Activated CD4-positive, alpha-beta T cell treated with anti-CD3 and anti-CD28 coated beads, Interleukin-2, amount 10 ng/mL, durations not matched to agents 24 days and 14 days (primary cell): ENCODE measurements around the gene CAPN11. TPM values are rescaled to one million over a fixed set of nuclear protein-coding genes. Genes with fewer than 3 reads are reported as not detected.
A peak's percentile ranks its signal among the peaks of the same experiment; 100 is the strongest.

Source experiments
- DNase-seq: peaks from one replicate; pipeline ENCODE4 v3.0.0; 2022
- H3K27ac Mint-ChIP-seq: one replicate; pipeline ENCODE4 v1.8.0; 2022; ENCODE audit warnings: mild to moderate bottlenecking, mixed read lengths
- H3K27me3 Mint-ChIP-seq: one replicate; pipeline ENCODE4 v1.8.0; 2022; ENCODE audit warnings: mixed read lengths
- H3K36me3 Mint-ChIP-seq: one replicate; pipeline ENCODE4 v1.8.0; 2022; ENCODE audit warnings: low read depth, mild to moderate bottlenecking, mixed read lengths
- H3K4me1 Mint-ChIP-seq: one replicate; pipeline ENCODE4 v1.8.0; 2021; ENCODE audit warnings: mixed read lengths
- H3K4me3 Mint-ChIP-seq: one replicate; pipeline ENCODE4 v1.8.0; 2022; ENCODE audit warnings: mild to moderate bottlenecking, moderate library complexity, mixed read lengths
- H3K9me3 Mint-ChIP-seq: one replicate; pipeline ENCODE4 v1.8.0; 2021; ENCODE audit warnings: mixed read lengths
- intact Hi-C: fragments of 100-400 bp; cut with micrococcal nuclease; formaldehyde crosslinking; loops from one replicate; pipeline ENCODE4 v1.15.1; 2023
- total RNA-seq: library from RNA; stranded (reverse); gene quantifications from 2 replicates; pipeline ENCODE4 v1.2.3, GENCODE V29; 2022

The CAPN11 gene
- total RNA-seq, 1 donor from 2014 or later: 0.28 TPM

- peaks cover 16% of the 10 kb centered on the region for H3K27me3 Mint-ChIP-seq
- intact Hi-C loops: no loop called here
- H3K27ac Mint-ChIP-seq: no peak overlapping the region
- no peaks in the 10 kb centered on the region for H3K36me3 Mint-ChIP-seq
- no peaks in the 10 kb centered on the region for H3K4me1 Mint-ChIP-seq
- no peaks in the 10 kb centered on the region for H3K9me3 Mint-ChIP-seq
- no peak overlapping the region for H3K4me3 Mint-ChIP-seq
- DNase-seq: no peak
Measured at GRCh38 chr6:44203955-44204354, 45.3 kb downstream of the CAPN11 start.

- no peak overlapping the region for H3K4me3 Mint-ChIP-seq
- no peaks in the 10 kb centered on the region for H3K9me3 Mint-ChIP-seq
- DNase-seq: no peak
- H3K27me3 Mint-ChIP-seq: peaks cover 20% of the 10 kb centered on the region
- no peaks in the 10 kb centered on the region for H3K36me3 Mint-ChIP-seq
- no peaks in the 10 kb centered on the region for H3K4me1 Mint-ChIP-seq
- H3K27ac Mint-ChIP-seq: no peak overlapping the region
- intact Hi-C loops: no loop called here
Measured at GRCh38 chr6:44207966-44208365, 49.3 kb downstream of the CAPN11 start.

DNA sequence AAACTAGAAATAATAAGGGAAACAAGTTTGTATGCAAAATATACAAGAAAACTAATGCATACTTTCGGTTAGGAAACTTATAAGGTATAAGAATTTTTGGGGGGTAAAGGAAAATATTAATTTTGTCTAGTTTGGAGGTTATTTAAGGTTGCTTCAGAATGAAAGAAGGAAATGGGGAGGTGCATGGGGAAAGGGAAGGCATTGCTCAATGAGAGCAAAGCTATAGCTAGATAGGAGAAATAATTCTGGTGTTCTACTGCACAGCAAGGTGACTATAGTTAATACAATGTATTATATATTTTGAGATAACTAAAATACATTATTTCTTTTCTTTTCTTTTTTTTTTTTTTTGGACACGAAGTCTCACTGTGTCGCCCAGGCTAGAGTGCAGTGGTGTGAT, 52.7 kb downstream of the CAPN11 start:
- Mint-ChIP-seq H3K27me3 (peaks cover 19% of the 10 kb centered on the region), H3K4me3 (no peak overlapping the region), H3K36me3 (no peaks in the 10 kb centered on the region), H3K27ac (no peak overlapping the region), H3K4me1 (no peaks in the 10 kb centered on the region), H3K9me3 (no peaks in the 10 kb centered on the region)
- intact Hi-C loops: no loop called here
- no peak for DNase-seq

GRCh38 chr6:44214307-44214706, 55.7 kb downstream of the CAPN11 start:
- no peak for DNase-seq
- Mint-ChIP-seq H3K27ac (no peak overlapping the region), H3K9me3 (no peaks in the 10 kb centered on the region), H3K36me3 (no peaks in the 10 kb centered on the region), H3K27me3 (peaks cover 24% of the 10 kb centered on the region), H3K4me1 (no peaks in the 10 kb centered on the region), H3K4me3 (no peak overlapping the region)
- intact Hi-C loops: no loop called here

DNA sequence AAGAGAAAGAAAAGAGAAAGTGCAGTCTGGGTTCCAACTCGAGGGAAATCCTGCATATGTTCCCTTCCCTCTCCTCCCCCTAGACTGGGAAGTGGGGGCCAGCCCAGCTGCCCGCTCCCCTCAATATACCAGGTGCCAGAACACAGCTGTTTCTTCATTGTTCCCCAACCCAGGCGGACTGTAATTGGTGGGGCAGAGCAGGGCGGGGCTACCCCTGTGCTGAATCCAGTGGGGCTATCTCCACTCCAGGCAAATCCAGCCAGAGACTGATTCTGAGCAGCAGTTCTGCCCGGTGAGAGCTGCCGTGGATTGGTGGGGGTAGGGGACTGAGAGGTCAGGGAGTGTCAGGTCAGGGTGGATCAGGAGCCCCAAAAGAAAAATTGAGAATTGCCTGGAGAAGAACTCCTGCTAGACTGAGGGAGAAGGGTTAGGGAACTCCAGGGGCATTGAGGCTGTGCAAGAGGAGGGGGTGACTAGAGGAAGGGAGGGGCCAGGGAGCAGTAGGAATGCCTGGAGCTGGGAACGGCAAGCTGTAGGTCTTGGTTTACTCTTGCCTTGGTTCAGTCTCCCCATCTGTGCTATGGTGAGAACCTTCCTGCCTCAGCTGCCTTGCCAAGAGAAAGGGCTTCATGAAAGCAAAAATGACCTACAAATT, 58.2 kb downstream of the CAPN11 start, which contains the start of gene MYMX:
Gene MYMX, plus strand, starts transcription at position 250 of the 655 bp plus-strand sequence. CDS start 546 bp downstream, outside the sequence.
- Mint-ChIP-seq H3K36me3 (no peaks in the 10 kb centered on the region), H3K27me3 (peaks cover 18% of the 10 kb centered on the region), H3K27ac (no peak within 1 kb of the TSS), H3K9me3 (no peaks in the 10 kb centered on the region), H3K4me3 (no peak within 1 kb of the TSS), H3K4me1 (peaks cover 9% of the 10 kb centered on the region)
- no peak for DNase-seq
- intact Hi-C loops: no loop called here

DNA sequence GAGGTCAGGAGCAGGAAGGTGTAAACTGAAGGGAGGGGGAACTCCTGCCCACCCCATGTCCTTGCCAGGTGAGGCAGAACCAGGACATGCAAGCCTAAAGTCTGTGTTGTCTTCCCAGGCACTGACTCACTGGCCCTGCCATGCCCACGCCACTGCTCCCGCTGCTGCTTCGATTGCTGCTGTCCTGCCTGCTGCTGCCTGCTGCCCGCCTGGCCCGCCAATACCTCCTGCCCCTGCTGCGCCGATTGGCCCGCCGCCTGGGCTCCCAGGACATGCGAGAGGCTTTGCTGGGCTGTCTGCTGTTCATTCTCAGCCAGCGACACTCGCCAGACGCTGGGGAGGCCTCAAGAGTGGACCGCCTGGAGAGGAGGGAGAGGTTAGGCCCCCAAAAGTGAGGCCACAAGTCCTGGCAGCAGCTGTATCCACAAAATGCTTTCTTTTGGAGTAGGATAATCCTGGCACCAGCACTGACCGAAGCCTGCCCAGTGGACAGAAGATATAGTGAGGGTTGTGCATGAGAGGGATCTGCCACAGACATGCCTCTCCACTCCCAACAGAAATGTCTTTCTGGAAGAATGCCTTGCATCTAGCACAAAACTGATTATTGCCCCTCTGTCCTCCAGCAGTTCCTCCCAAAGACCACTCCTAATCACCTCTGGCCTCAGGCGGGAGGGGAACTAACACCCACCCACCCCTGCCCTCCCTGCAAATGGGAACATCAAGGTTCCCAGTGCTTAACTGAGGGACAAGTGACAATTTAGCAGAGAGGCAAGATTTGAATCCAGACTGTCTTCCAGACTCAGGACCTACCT, 58.9 kb downstream of the CAPN11 start:
- Mint-ChIP-seq H3K27me3 (peaks cover 18% of the 10 kb centered on the region), H3K4me3 (no peak overlapping the region), H3K4me1 (peaks cover 16% of the 10 kb centered on the region), H3K36me3 (no peaks in the 10 kb centered on the region), H3K9me3 (no peaks in the 10 kb centered on the region), H3K27ac (no peak overlapping the region)
- DNase-seq: no peak
- intact Hi-C loops: no loop called here

GRCh38 chr6:44219053-44219814, 60.6 kb downstream of the CAPN11 start:
- peaks cover 26% of the 10 kb centered on the region for H3K4me1 Mint-ChIP-seq
- intact Hi-C loops: no loop called here
- no peaks in the 10 kb centered on the region for H3K9me3 Mint-ChIP-seq
- DNase-seq: peak; percentile 80
- no peak overlapping the region for H3K27ac Mint-ChIP-seq
- peaks cover 18% of the 10 kb centered on the region for H3K27me3 Mint-ChIP-seq
- H3K36me3 Mint-ChIP-seq: no peaks in the 10 kb centered on the region
- peak overlapping the region; percentile 59 for H3K4me3 Mint-ChIP-seq

DNA sequence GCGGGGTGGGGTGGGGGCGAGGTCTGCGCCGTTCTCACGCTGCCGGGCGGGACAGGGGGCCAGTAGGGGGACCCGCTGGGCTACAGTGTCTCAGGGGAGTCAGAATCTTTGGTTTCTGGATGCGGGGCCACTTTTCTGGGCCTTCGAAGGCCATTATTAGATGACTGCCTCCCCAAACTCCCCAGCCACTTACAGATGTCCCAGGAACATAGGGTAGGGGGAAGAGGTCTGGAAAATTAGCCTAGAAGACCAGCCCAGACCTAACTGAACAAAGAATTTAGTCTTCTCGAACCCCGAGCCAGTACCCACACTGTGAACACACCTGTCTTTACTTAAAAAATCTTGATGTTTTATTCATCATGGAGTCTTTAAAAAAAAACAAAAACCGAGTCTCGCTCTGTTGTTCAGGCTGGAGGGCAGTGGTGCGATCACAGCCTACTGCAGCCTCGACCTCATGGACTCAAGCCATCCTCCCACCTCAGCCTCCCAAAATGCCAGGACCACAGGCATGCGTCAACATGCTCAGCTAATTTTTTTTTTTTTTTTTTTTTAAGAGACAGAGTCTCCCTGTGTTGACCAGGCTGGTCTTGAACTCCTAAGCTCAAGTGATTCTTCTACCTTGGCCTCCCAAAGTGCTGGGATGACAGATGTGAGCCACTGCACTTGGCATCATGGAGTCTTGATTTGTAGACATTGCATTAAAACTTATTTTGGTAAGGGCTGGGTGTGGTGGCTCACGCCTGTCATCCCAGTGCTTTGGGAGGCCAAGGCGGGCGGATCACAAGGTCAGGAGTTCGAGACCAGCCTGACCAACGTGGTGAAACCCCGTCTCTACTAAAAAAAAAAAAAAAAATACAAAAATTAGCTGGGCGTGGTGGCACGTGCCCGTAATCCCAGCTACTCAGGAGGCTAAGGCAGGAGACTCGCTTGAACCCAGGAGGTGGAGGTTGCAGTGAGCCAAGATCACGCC, 61.5 kb downstream of the CAPN11 start:
- peaks cover 35% of the 10 kb centered on the region for H3K4me1 Mint-ChIP-seq
- intact Hi-C loops: loop anchor here (5.0 kb wide), 2 partner anchors 48 to 117 kb away; no protein-coding TSS in a partner anchor
- no peak overlapping the region for H3K27ac Mint-ChIP-seq
- H3K27me3 Mint-ChIP-seq: peaks cover 18% of the 10 kb centered on the region
- DNase-seq: no peak
- peaks cover 3% of the 10 kb centered on the region for H3K36me3 Mint-ChIP-seq
- no peaks in the 10 kb centered on the region for H3K9me3 Mint-ChIP-seq
- no peak overlapping the region for H3K4me3 Mint-ChIP-seq

DNA sequence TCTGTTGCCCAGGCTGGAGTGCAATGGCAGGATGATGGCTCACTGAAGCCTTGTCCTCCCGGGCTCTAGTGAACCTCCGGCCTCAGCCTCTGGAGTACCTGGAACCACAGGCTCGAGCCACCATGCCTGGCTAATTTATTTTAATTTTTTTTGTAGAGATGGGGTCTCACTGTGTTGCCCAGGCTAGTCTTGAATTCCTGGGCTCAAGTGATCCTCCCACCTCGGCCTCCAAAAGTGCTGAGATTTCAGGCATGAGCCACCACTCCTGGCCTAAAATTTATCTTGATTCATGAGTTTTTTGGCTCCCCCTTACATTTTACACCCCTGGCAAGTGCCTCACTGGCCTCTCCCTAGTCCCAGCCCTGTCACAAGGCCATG, 62.3 kb downstream of the CAPN11 start:
- intact Hi-C loops: loop anchor here (1.0 to 5.0 kb wide), 3 partner anchors 17 to 116 kb away; no protein-coding TSS in a partner anchor
- no peak overlapping the region for H3K4me3 Mint-ChIP-seq
- H3K27ac Mint-ChIP-seq: peak overlapping the region; percentile 42
- H3K9me3 Mint-ChIP-seq: no peaks in the 10 kb centered on the region
- H3K36me3 Mint-ChIP-seq: peaks cover 3% of the 10 kb centered on the region
- H3K4me1 Mint-ChIP-seq: peaks cover 38% of the 10 kb centered on the region
- no peak for DNase-seq
- peaks cover 18% of the 10 kb centered on the region for H3K27me3 Mint-ChIP-seq

DNA sequence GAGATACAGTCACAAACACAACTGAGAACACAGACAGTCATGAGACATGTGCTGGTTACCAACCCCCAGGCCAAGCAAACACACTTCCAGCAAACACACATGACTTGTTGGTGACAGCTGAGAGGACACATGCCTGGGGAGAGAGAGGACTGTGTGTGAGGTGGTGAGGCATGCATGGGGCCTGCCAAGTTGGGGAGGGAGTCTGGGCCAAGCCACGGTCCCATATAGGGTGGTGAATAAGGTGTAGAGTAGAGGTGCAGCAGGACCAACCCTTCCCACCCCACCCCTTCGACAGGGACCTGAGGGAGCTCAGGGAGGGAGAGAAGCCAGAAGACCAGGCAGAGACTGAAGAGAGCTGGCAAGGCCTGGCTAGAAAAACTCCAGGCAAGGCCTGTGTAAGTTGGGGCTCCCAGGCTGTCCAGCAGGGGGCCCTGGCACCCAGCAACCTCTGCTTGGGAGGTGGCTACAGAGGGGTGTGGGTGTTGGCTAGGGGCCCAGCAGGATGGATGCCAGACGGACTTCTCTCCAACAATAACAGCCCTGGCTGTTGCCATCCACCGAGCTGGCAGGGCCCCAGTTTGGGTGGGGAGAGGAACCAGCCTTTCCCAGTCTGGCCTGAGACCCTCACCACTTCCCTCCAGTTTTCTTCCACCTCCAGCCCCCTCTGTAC, 62.8 kb downstream of the CAPN11 start:
- peaks cover 18% of the 10 kb centered on the region for H3K27me3 Mint-ChIP-seq
- no peaks in the 10 kb centered on the region for H3K9me3 Mint-ChIP-seq
- no peak overlapping the region for H3K4me3 Mint-ChIP-seq
- DNase-seq: peak; percentile 93
- peak overlapping the region; percentile 42 for H3K27ac Mint-ChIP-seq
- intact Hi-C loops: loop anchor here (1.0 to 5.0 kb wide), 3 partner anchors 17 to 116 kb away; no protein-coding TSS in a partner anchor
- peaks cover 3% of the 10 kb centered on the region for H3K36me3 Mint-ChIP-seq
- peaks cover 40% of the 10 kb centered on the region for H3K4me1 Mint-ChIP-seq

DNA sequence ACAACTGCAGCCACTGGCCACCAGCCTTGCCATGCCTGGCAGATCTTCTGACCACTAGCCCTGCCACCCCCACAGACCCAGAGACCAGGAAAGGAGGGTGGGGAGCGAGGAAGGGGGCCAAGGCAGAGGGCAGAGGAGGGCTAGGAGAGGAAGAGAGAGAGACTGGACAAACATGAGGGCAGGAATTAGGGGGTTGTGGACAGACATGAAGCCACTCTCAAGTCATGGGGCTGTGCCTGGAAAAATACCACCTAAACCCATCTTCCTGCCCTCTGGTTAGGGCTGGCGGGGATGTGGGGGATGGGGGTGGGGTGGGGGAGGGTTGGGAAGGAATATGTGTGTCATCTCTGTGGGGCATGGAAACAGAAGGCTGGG, 63.3 kb downstream of the CAPN11 start:
- no peak for DNase-seq
- Mint-ChIP-seq H3K27me3 (peaks cover 15% of the 10 kb centered on the region), H3K27ac (peak overlapping the region; percentile 29), H3K4me3 (no peak overlapping the region), H3K36me3 (peaks cover 3% of the 10 kb centered on the region), H3K9me3 (no peaks in the 10 kb centered on the region), H3K4me1 (peaks cover 41% of the 10 kb centered on the region)
- intact Hi-C loops: loop anchor here (1.0 to 5.0 kb wide), 5 partner anchors 16 to 115 kb away; partner anchors contain the start of genes MRPL14, SLC35B2 and TMEM63B

DNA sequence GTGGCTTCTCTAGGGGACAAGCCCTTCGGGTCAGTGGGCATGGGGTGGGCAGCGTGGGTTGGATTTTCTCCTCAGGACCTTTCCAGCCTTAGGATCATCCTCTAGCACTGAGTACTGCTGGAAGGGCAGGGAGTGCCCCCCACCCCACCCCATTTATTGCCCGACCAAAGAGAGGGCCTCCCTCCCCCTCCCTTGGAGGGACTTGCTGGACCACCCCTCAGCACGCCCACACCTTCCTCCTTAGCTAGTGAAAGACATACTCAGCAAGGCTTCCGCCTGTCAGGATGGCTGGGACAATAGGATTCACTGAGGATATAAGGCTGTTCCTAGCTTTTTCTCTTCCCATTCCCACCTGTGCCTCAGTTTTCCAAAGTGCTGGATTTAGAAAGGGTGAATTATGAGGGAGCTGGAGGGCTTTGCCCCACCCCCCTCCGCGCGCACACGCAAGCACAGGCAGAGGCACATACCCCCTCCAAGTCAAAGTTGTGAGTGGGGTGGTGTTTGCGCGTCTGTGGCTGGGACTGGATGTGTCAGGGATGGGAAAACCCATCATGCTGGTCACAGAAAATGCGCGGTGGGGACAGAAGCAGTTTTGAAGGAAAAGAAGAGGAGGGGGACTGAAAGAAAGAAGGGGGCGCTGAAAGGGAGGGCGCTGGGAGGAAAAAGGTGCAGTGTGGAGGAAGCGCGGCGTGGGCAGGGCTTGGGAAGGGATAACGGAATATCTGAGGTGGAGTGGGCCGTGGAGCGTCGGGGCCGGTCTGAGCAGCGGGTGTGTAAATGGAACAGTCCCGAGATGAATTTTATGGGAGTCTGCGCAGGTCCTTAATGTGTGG, 64.1 kb downstream of the CAPN11 start:
- no peak for DNase-seq
- H3K27ac Mint-ChIP-seq: peak overlapping the region; percentile 90
- peaks cover 13% of the 10 kb centered on the region for H3K27me3 Mint-ChIP-seq
- intact Hi-C loops: loop anchor here (2.0 to 5.0 kb wide), 4 partner anchors 34 to 115 kb away; partner anchors contain the start of genes MRPL14, SLC35B2 and TMEM63B
- H3K9me3 Mint-ChIP-seq: no peaks in the 10 kb centered on the region
- H3K36me3 Mint-ChIP-seq: peaks cover 3% of the 10 kb centered on the region
- H3K4me1 Mint-ChIP-seq: peaks cover 43% of the 10 kb centered on the region
- H3K4me3 Mint-ChIP-seq: peak overlapping the region; percentile 91
